Measurements from ENCODE around the gene MARCKSL1.
A peak's percentile ranks its signal among the peaks of the same experiment; 100 is the strongest.
"Not testable (repeated sequence)": the region's sequence is repeated elsewhere in the genome, so short reads cannot be mapped to it uniquely, and the experiment has no call there.

MARCKSL1 gene

DNA sequence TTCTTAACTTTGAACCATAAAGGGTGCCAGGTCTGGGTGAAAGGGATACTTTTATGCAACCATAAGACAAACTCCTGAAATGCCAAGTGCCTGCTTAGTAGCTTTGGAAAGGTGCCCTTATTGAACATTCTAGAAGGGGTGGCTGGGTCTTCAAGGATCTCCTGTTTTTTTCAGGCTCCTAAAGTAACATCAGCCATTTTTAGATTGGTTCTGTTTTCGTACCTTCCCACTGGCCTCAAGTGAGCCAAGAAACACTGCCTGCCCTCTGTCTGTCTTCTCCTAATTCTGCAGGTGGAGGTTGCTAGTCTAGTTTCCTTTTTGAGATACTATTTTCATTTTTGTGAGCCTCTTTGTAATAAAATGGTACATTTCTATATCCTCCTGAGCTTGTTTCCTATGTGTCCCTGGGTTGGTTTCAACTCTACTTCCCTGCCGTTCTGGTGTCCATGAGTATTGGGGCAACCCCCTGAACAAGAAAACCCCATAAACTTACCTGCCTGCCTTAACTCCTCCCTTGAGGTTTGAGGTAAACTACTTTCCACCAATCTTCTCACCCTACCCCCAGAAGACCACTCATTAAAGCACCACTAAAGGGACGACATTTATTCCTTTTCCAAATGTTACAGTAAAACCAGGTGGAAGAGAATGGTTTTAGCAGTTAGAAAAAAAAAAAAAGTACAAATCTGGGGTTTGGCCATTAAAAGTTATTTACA, 2.6 kb downstream of the MARCKSL1 start:
- no peak for DNase-seq (ENCODE audit: low spot score)

- DNase-seq (ENCODE audit: low spot score), result no peak
These were observed 3.5 kb downstream of the MARCKSL1 start for GRCh38 chr1:32332290-32333079.

GRCh38 chr1:32331549-32331948, 4.5 kb downstream of the MARCKSL1 start:
- no peak for DNase-seq (ENCODE audit: low spot score)

GRCh38 chr1:32330558-32331151, 5.4 kb downstream of the MARCKSL1 start:
- no peak for DNase-seq (ENCODE audit: low spot score)

GRCh38 chr1:32329931-32330466, 6.0 kb downstream of the MARCKSL1 start:
- DNase-seq (ENCODE audit: low spot score), result no peak

DNA sequence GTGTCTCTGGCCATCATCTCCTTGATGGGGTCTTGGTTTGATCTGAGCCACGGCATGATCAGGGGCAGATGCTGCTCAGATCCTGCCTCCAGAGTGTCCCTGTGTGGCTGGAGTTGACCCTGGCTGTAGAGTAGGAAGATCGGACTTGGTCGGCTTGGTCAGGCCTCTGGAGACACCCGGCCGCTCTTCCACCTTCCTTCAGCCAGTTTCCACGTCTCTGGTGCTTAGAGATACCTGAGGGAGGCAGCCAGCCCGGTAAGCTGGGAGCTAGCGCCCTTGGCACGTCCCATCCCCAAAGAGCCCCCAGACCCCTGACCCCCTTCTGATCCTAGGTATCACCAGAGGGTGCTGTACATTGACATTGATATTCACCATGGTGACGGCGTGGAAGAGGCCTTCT, 8.8 kb downstream of the MARCKSL1 start:
- no peak for DNase-seq (ENCODE audit: low spot score)

DNA sequence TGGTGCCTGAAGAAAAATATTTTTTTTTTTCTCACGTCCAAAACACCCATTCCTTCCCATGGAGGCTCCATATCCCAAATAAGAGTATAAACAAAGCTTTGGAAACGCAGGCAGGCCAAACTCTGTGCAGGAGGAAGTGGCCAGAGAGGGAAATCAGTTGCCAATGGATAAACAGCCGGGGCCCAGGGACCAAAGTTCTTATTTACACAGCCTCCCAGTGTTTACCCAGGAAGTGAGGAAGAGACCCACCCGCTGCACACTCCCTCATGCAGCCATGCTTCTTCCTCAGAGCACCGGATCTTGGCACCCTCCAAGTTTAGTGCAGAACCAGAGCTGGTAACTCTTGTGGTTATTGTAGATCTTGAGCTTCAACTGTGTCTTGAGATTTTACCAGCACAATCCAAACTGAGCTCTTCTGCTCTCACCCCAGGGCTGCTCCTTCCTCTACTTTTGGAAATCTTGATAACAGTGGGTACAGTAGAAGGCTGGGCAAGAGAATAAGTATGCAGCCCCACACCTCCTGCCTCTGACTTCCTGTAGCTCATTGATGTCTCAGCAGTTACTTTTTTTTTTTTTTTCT, 14.2 kb downstream of the MARCKSL1 start:
- DNase-seq (ENCODE audit: low spot score), result peak; percentile 42

- DNase-seq (ENCODE audit: low spot score), result no peak
These were observed 17.7 kb downstream of the MARCKSL1 start for GRCh38 chr1:32318127-32318869.

DNA sequence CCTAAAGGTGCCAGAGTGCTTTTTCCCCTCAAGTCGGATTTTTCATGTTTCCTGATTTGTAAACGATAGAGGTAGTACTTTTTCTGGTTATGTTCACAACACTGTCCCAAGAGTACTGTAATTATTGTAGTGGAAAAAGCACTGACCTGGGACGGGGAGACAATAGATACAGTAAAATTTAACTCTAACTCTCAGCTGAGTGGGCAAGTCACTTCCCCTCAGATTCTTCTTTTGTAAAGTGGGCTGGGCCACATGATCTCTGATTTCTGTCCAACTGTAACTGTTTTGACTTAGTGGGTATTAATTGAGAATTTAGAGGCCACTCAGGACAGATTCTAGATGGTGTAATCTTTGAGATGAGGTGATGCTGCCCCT, 19.1 kb downstream of the MARCKSL1 start:
- DNase-seq (ENCODE audit: low spot score), result no peak

DNA sequence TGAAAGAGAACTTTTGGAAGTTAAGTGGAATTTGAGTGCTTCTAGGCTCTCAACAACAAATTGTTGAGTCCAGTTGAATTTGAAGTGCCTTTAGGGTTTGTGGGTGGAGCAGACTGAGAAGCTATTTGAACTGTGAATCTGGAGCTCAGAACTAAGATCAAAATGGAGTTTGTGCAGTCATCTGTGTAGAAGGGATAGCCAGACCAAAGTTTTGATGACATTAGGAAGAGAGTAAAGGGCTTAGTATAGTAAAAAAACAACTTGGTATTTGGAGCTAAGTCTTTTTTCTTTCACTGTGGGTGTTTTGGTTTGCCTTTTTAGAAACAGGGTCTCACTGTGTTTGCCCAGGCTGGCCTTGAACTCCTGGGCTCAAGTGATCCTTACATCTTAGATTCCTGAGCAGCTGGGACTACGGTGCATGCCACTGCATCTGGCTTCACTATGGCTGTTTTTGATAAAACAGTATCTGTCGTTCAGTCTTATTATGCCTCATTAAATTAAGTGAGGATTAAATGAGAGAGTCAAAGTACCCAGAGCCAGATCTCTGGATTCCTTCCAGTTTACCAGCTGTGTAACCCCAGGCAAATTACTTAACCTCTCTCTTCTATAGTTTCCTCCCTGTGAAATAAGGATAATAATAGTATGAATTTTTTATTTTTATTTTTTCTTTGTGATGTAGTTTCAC, 24.2 kb downstream of the MARCKSL1 start:
- DNase-seq (ENCODE audit: low spot score), result no peak

- DNase-seq (ENCODE audit: low spot score), result no peak
These were observed 26.1 kb downstream of the MARCKSL1 start for GRCh38 chr1:32309960-32310359.

GRCh38 chr1:32307324-32307723, 28.7 kb downstream of the MARCKSL1 start:
- peak; percentile 27 for DNase-seq (ENCODE audit: low spot score)

- no peak for DNase-seq (ENCODE audit: low spot score)
These were observed 30.7 kb downstream of the MARCKSL1 start for GRCh38 chr1:32305310-32305709.

DNA sequence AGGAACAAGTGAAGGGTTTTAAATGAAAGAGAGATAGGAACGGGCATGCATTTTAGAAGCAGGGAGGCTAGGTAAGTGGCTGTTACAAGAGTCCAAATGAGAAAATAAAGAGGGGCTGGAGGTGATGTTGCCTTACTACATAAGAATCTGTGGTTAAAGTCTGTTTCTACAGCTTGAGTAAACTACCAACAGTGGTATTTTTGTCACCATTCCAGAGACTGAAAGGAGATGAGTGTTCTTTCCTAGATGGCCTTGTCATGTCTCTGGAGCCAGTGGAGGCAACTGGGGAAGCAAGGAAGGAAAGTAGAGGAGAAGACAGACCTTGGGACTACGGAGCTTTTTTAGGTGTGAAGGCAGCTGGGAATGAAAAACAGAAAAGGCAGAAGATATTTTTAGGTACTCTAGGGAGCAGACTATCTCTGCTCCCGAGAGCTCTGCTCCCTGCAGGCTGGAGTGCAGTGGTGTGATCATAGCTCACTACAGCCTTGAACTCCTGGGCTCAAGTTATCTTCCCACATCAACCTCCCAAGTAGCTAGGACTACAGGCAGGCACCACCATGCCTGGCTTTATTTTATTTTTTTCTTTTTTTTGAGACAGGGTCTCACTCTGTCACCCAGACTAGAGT, 31.9 kb downstream of the MARCKSL1 start:
- DNase-seq (ENCODE audit: low spot score), result no peak

DNA sequence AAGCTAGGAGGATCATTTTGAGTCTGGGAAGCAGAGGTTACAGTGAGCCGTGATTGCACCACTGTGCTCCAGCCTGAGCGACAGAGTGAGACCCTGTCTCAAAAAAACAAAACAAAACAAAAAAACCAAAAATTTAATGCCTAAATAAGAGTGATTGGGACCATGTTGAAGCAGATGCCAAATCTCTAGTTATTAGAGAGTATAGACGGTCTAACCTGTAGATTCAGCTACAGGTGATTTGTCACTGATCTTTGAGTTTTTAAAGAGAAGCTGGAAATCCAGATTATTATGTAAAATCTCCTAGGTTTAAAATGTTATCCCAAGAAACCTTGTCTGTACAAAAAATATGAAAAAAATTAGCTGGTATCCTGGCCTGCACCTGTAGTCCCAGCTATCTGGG, 32.7 kb downstream of the MARCKSL1 start:
- no peak for DNase-seq (ENCODE audit: low spot score)

DNA sequence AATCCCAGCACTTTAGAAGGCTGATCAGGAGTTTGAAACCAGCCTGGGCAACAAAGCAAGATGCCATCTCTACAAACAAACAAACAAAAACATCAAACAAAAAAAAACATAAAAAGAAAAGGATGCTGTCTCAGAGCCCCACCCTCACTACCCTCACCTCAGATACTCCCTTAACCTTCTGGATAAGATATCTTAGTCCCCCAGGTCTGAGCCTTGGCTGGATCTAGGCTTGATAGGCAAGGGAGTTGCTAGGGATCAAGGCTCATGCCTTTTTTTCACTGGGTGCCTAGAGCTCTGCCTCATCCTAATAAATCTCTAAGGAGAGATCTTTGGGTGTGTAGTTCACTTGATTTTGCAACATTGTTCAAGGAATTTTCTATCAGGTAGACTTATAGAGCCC, 36.7 kb downstream of the MARCKSL1 start:
- DNase-seq (ENCODE audit: low spot score), result no peak

GRCh38 chr1:32298211-32298610, 37.8 kb downstream of the MARCKSL1 start:
- DNase-seq (ENCODE audit: low spot score), result not testable (repeated sequence)

- peak; percentile 98 for DNase-seq (ENCODE audit: low spot score)
These were observed 44.1 kb downstream of the MARCKSL1 start, which contains the start of gene HDAC1 for GRCh38 chr1:32291708-32292538. TSS of gene HDAC1 (plus strand) at chr1:32292083. CDS start at chr1:32292170, 87 bp downstream.

DNA sequence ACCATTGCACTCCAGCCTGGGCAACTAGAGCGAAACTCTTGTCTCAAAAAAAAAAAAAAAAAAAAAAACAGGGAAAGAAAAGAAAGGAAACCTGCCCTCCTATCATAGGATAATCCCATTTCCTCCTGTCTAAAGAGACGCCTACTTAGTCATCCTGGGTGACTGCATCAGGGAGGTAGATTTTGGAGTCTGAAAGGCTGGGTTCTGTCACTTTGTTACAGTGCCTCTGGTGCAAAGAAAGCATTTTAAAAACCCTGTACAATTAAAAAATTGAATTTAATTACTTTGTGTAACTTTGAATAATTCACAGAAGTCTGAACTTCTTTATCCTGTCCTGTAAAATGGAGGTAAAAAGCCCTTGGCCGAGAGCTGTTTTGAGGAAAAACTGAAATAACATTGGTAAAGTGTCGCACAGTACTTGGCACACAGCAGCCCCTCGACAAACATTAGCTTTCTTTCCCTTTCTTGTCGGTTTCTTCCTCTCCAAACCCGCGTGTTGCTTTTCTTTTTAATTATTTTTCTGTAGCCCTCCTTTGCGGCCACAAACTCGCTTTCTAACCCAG, 44.8 kb downstream of the MARCKSL1 start:
- DNase-seq (ENCODE audit: low spot score), result peak; percentile 16

All from CD4-positive, alpha-beta T cell treated with Interleukin-2 at 100 ng/mL for 4 hours (primary cell).